PC-3 (cell line): ENCODE measurements around the gene POMC. TPM values are rescaled to one million over a fixed set of nuclear protein-coding genes. Genes with fewer than 3 reads are reported as not detected.

ENCODE experiments used
- ATAC-seq: fragments of 200-7000 bp; cut with Tn5 transposase; 2 replicates; pipeline ENCODE4 v1.9.1; 2020; ENCODE audit warnings: mild to moderate bottlenecking, moderate library complexity
- BruUV-seq: library from RNA; stranded (reverse); fragments of 400-500 nt; replicated peaks from 2 replicates; lab custom pipeline; 2021; lab: Mats Ljungman, UMichigan
- CTCF ChIA-PET: fragments of 300-600 bp; sonication (Branson Sonifier 250); formaldehyde crosslinking; loops from one replicate; lab custom pipeline; 2022; ENCODE audit warnings: antibody characterized with exemption; lab: Charles Lee
- POLR2A ChIA-PET: fragments of 300-600 bp; sonication (Branson Sonifier 250); formaldehyde crosslinking; loops from one replicate; lab custom pipeline; 2022; ENCODE audit warnings: antibody characterized with exemption; ENCODE audit not compliant: unreplicated experiment; lab: Charles Lee
- DNase-seq: peaks from one replicate; pipeline ENCODE4 v3.0.0-alpha.2; 2015
- H2AFZ ChIP-seq: fragments of 300-600 bp; sonication (generic); 2 replicates; pipeline ENCODE4 v1.6.0; 2016; ENCODE audit warnings: antibody characterized with exemption, low read length
- H3F3A ChIP-seq: fragments of 300-600 bp; sonication (generic); one replicate; pipeline ENCODE4 v1.6.0; 2017; ENCODE audit warnings: antibody characterized with exemption, low read length, control low read depth, mild to moderate bottlenecking; ENCODE audit not compliant: unreplicated experiment
- H3K27ac ChIP-seq: fragments of 300-600 bp; sonication (generic); 2 replicates; pipeline ENCODE4 v1.5.1; 2016; ENCODE audit warnings: mild to moderate bottlenecking, low read length
- H3K27me3 ChIP-seq: fragments of 300-600 bp; sonication (generic); 2 replicates; pipeline ENCODE4 v1.6.1; 2016; ENCODE audit warnings: low read length, mixed read lengths
- H3K36me3 ChIP-seq: fragments of 300-600 bp; sonication (generic); 2 replicates; pipeline ENCODE4 v1.6.1; 2016; ENCODE audit warnings: low read depth, mixed run types, low read length, mixed read lengths
- H3K4me1 ChIP-seq: fragments of 300-600 bp; sonication (generic); 2 replicates; pipeline ENCODE4 v1.5.1; 2016; ENCODE audit warnings: low read length; ENCODE audit not compliant: insufficient read depth
- H3K4me2 ChIP-seq: fragments of 300-600 bp; sonication (generic); 2 replicates; pipeline ENCODE4 v1.6.0; 2016; ENCODE audit warnings: low read length
- H3K4me3 ChIP-seq: fragments of 300-600 bp; sonication (generic); 2 replicates; pipeline ENCODE4 v1.5.1; 2016; ENCODE audit warnings: mild to moderate bottlenecking, low read length, mixed read lengths
- H3K79me2 ChIP-seq: fragments of 300-600 bp; sonication (generic); 2 replicates; pipeline ENCODE4 v1.6.1; 2017; ENCODE audit warnings: low read length, mixed read lengths
- H3K9ac ChIP-seq: fragments of 300-600 bp; sonication (generic); 2 replicates; pipeline ENCODE4 v1.6.0; 2016; ENCODE audit warnings: mild to moderate bottlenecking, low read length
- H3K9me2 ChIP-seq: fragments of 300-600 bp; sonication (generic); replicated peaks from 2 replicates; pipeline ENCODE4 v1.6.1; 2016; ENCODE audit warnings: mixed run types, low read length, mixed read lengths
- H3K9me3 ChIP-seq: fragments of 300-600 bp; sonication (generic); 2 replicates; pipeline ENCODE4 v1.6.1; 2016; ENCODE audit warnings: low read length, mixed read lengths
- H4K20me1 ChIP-seq: fragments of 300-600 bp; sonication (generic); 2 replicates; pipeline ENCODE4 v1.6.1; 2016; ENCODE audit warnings: low read length, mixed read lengths
- CTCF ChIP-seq: fragments of 300-600 bp; sonication (generic); conservative IDR thresholded peaks from 2 replicates; pipeline ENCODE4 v1.5.1; 2017; ENCODE audit warnings: antibody characterized with exemption, low read depth, mild to moderate bottlenecking, low read length
- EZH2 ChIP-seq: fragments of 300-600 bp; sonication (generic); IDR thresholded peaks from one replicate; pipeline ENCODE4 v1.6.1; 2017; ENCODE audit warnings: antibody characterized with exemption, mild to moderate bottlenecking, low read length; ENCODE audit not compliant: unreplicated experiment
- EZH2phosphoT487 ChIP-seq: fragments of 300-600 bp; sonication (generic); IDR thresholded peaks from 2 replicates; pipeline ENCODE4 v1.6.1; 2018; ENCODE audit warnings: mild to moderate bottlenecking, antibody characterized with exemption, low read length, borderline replicate concordance
- intact Hi-C: fragments of 100-400 bp; cut with micrococcal nuclease; formaldehyde crosslinking; loops from 2 replicates; pipeline ENCODE4 v1.9.0; 2023
- total RNA-seq: library from RNA; depleted of rRNA; stranded (reverse); fragments of >200 nt; gene quantifications from 2 replicates; pipeline ENCODE4 v1.2.3, GENCODE V29; 2014

The POMC gene
- total RNA-seq, 1 experiment from 2014 or later: not detected

- no peaks in the 10 kb centered on the region for H3K27me3 ChIP-seq
- no peak for TF ChIP-seq EZH2phosphoT487
- TF ChIP-seq CTCF: no peak
- TF ChIP-seq EZH2: no peak
- no peak overlapping the region for H3K9ac ChIP-seq
- intact Hi-C loops: no loop called here
- H3K9me2 ChIP-seq: no peaks in the 10 kb centered on the region
- no peak overlapping the region for H3K4me3 ChIP-seq
- H4K20me1 ChIP-seq: no peaks in the 10 kb centered on the region
- DNase-seq (no peak), ATAC-seq (no peak)
- H3K9me3 ChIP-seq: no peaks in the 10 kb centered on the region
- no TSS peak for BruUV-seq
- H3K36me3 ChIP-seq: no peaks in the 10 kb centered on the region
- H3K4me1 ChIP-seq: no peaks in the 10 kb centered on the region
- no peak overlapping the region for H3K27ac ChIP-seq
- H3K4me2 ChIP-seq: no peak overlapping the region
- ChIA-PET CTCF (no interaction called here), POLR2A (no interaction called here)
- no peaks in the 10 kb centered on the region for H3K79me2 ChIP-seq
- no peaks in the 10 kb centered on the region for H3F3A ChIP-seq
- H2AFZ ChIP-seq: no peak overlapping the region
Measured at GRCh38 chr2:25115902-25116301, 52.5 kb downstream of the POMC start.

GRCh38 chr2:25115249-25115883 is 53.0 kb downstream of the POMC start:
- Histone ChIP-seq H3K4me2 (no peak overlapping the region), H3K4me1 (no peaks in the 10 kb centered on the region), H2AFZ (no peak overlapping the region), H3F3A (no peaks in the 10 kb centered on the region), H3K27ac (no peak overlapping the region), H3K9me3 (no peaks in the 10 kb centered on the region), H4K20me1 (no peaks in the 10 kb centered on the region), H3K9ac (no peak overlapping the region), H3K4me3 (no peak overlapping the region), H3K79me2 (no peaks in the 10 kb centered on the region), H3K27me3 (no peaks in the 10 kb centered on the region), H3K9me2 (no peaks in the 10 kb centered on the region), H3K36me3 (no peaks in the 10 kb centered on the region)
- POLR2A ChIA-PET: no interaction called here
- TF ChIP-seq CTCF (no peak), EZH2phosphoT487 (no peak), EZH2 (no peak)
- DNase-seq (no peak), ATAC-seq (no peak)
- no TSS peak for BruUV-seq
- intact Hi-C loops: no loop called here
- CTCF ChIA-PET: no interaction called here

- Histone ChIP-seq H3K36me3 (no peaks in the 10 kb centered on the region), H3K9me3 (no peaks in the 10 kb centered on the region), H3K27ac (no peak overlapping the region), H3F3A (no peaks in the 10 kb centered on the region), H3K4me3 (no peak overlapping the region), H4K20me1 (no peaks in the 10 kb centered on the region), H3K9ac (no peak overlapping the region), H3K9me2 (no peaks in the 10 kb centered on the region), H2AFZ (no peak overlapping the region), H3K79me2 (no peaks in the 10 kb centered on the region), H3K27me3 (no peaks in the 10 kb centered on the region), H3K4me1 (peaks cover 8% of the 10 kb centered on the region; the same call in 1 of the 2 replicates), H3K4me2 (no peak overlapping the region)
- intact Hi-C loops: no loop called here
- ATAC-seq (no peak), DNase-seq (no peak)
- BruUV-seq: no TSS peak
- ChIA-PET POLR2A (no interaction called here), CTCF (no interaction called here)
- TF ChIP-seq EZH2phosphoT487 (no peak), EZH2 (no peak), CTCF (no peak)
Measured at GRCh38 chr2:25112113-25112512, 56.3 kb downstream of the POMC start.
